HS-27A (cell line): ENCODE results near the gene BNIP5.
"Not testable (repeated sequence)": the region's sequence is repeated elsewhere in the genome, so short reads cannot be mapped to it uniquely, and the experiment has no call there.

Experiments used
- DNase-seq: peaks from one replicate; pipeline ENCODE4 v3.0.0-alpha.2; 2012; ENCODE audit warnings: low read depth, missing footprints

BNIP5 gene

DNA sequence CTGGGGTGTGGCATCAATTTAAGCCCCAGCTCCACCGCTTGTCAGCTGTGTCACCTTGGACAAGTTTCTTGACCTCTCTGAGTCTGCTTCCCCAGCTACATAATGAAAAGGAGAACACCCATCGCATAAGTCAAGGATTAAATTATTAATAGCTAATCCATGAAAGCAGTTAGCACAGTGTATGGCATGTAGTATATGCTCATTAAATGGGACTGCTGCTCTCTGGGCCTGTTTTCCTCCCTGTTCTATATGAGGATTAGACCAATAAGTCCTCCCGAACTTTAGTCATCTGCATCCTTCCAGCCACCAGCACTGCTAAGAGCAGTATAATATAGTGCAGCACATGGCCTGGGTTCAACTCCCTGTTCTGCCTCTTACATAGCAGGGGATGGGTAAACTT, 31.1 kb upstream of the BNIP5 start:
- no peak for DNase-seq

DNA sequence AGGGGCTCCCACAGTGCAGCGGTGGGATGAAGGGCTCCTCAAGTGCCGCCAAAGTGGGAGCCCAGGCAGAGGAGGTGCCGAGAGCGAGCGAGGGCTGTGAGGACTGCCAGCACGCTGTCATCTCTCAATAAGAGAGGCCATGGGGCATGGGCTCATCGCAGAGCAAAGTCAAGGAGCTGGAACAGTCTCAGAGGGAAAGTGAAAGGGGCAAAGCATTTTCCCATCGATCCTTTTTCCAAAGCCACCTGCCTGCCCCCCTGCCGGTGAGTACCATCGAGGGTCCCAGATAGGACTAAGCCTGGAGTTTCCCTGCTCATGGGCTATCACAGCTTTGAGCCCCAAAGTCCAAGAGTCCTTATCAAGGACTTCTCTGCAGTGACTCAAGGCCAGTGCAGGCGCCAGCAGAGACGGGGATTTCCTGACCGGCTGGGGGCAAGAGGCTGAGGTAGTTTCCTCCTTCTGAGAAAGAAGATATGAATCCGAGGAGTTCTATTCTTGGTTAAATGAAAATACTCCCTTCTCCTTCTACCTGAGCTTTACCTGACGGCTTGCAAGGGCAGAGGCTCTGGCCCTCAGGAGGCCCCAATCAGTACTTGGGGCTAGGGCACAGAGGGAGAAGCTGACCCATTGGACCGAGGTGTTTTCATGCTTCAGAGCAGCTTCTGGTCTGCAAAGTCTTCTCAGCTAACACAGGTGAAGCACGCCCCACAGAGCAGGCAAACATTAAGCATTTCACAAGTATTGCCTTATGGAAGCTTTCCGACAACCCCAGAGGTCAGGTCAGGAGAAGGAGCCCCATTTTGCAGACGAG, 28.2 kb upstream of the BNIP5 start:
- no peak for DNase-seq

GRCh38 chr6:36364061-36364635, 27.5 kb upstream of the BNIP5 start:
- DNase-seq, result not testable (repeated sequence)

- not testable (repeated sequence) for DNase-seq
Measured at GRCh38 chr6:36363371-36363752, 26.7 kb upstream of the BNIP5 start.

- DNase-seq, result no peak
Measured at GRCh38 chr6:36362551-36363370, 26.1 kb upstream of the BNIP5 start.

DNA sequence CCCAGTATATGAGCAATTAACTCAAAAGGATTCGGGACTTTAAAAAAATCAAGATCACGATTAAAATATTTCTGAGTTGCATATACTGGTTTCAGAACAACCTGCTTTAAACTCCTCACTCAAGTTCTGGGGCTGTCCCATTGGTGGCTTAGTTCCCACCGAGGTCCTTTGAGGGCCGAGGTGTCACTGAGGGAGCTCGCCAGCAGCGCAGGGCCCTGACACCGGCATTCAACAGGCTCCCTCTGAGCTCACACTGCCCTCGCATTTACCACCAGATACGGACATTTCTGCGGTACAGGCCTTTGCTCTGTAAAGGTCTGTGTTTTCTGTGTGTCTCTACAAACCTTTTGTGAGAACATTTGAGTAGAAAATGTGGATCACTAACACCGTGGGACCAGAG, 24.4 kb upstream of the BNIP5 start:
- no peak for DNase-seq

DNA sequence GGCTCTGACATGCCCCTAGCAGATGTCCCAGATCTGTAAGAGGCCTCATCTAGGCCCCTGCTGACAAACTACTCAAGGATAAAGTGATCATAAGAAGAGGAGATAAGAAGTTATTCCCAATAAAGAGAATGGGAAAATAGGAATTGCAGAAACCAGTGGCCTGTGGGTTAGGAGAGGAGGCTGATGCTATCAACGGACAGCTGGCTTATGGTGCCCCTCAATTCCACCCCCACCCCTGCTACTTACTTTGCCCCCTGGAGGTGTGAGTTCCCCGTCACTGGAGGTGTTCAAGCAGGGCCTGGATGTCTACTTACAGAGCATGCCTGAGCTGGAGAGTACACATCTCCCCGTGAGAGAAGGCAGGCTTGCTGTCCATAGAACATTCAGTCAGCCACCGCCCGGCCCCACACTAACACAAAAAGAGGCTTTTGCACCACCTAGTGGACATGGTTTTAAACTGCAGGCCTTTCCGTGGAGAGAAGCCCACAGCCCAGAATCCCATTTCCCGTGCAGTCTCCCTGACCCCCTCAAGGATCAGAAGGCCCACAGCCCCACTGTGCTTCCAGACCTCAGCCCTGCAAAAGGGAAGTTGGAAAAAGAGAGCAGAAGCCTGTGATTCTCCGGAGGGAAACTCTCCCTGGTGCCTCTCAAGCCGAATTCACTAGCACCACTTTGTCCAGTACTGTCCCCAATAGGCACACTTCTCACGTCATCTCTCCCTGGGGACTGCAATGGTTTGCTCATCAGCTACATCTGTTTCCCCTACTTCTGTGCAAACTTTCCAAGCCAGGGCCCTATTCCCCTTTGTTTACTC, 23.8 kb upstream of the BNIP5 start:
- DNase-seq, result no peak

- no peak for DNase-seq
Measured at GRCh38 chr6:36358226-36358915, 21.7 kb upstream of the BNIP5 start.

- no peak for DNase-seq
Measured at GRCh38 chr6:36357872-36358225, 21.2 kb upstream of the BNIP5 start.

GRCh38 chr6:36355819-36356218, 19.1 kb upstream of the BNIP5 start:
- DNase-seq, result no peak

DNA sequence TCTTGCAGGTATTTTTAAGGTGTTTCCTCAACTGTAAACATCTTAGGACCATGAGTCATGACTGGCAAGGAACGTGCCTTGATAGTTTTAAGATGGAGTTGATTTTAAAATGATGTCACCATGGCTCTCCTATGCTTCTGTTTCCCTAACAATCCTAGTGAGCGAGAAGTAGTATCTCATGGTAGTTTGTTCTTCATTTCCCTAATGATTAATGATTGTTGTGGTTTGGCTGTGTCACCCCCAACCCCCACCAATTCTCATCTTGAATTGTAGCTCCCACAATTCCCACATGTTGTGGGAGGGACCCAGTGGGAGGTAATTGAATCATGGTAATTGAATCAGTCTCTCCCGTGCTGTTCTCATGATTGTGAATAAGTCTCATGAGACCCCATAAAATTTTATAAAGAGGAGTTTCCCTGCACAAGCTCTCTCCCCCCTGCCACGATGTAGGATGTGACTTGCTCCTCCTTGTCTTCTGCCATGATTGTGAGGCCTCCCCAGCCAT, 16.8 kb upstream of the BNIP5 start:
- no peak for DNase-seq

DNA sequence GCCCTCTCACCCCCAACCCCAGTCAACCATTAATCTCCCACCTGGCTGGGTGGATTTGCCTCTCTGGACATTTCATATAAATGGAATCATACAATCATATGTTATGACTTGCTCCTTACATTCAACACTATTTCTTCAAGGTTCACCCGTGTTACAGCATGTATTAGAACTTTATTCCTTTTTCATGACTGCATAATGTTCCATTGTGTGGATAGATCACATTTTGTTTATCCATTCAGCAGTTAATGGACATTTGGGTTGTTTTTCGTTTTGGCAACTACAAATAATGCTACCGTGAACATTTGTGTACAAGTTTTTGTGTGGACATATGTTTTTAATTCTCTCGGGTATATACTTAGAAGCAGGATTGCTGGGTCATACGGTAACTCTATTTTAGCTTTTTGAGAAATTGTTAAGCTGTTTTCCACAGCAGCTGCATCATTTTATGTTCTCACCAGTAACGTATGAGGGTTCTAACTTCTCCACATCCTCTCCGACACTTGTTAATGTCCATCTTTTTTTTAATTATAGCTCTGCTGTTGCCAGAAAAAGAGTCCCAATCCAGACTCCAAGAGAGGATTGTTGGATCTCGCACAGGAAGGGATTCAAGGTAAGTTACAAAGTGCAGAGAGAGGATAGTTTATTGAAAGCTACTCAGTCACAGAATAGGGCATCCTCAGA, 15.9 kb upstream of the BNIP5 start:
- DNase-seq, result no peak

- DNase-seq, result peak; percentile 84
Measured at GRCh38 chr6:36350681-36351571, 14.2 kb upstream of the BNIP5 start.

GRCh38 chr6:36350082-36350481, 13.4 kb upstream of the BNIP5 start:
- no peak for DNase-seq

DNA sequence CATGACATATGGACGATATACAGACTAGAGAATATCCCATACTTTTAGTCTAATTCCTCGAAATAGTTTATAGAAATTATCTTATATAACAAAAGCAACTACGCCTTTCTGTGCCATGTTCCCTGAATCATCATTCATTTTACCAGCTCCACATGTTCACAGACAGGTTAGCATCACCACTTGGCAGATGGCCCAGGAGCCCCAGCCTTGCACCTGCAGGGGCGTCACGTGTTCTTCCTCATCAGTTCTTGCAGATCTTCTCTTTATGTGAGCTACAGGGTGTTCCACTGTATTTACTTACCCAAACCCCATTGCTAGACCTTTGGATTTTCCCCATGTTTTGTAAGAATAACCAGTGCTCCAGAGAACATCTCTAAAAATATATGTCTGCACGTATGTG, 12.6 kb upstream of the BNIP5 start:
- no peak for DNase-seq

DNA sequence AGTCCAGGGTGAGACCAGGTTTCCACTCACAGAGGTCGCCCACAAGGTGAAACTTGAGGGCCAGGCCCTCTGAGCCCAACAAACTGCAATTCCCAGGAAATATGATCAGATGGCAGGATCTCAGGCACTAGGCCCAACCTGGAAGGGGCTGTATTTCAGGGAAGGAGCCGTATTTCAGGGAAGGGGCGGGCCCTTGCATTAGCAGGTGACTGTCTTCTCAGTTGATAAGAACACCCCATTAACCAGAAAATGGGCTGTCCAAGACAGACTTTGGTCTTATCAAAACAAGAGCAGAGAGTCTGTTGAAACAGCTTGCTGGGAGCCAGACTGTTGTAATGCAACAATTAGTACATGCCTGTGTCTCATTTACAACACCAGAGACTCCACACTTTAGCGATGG, 10.9 kb upstream of the BNIP5 start:
- no peak for DNase-seq

DNA sequence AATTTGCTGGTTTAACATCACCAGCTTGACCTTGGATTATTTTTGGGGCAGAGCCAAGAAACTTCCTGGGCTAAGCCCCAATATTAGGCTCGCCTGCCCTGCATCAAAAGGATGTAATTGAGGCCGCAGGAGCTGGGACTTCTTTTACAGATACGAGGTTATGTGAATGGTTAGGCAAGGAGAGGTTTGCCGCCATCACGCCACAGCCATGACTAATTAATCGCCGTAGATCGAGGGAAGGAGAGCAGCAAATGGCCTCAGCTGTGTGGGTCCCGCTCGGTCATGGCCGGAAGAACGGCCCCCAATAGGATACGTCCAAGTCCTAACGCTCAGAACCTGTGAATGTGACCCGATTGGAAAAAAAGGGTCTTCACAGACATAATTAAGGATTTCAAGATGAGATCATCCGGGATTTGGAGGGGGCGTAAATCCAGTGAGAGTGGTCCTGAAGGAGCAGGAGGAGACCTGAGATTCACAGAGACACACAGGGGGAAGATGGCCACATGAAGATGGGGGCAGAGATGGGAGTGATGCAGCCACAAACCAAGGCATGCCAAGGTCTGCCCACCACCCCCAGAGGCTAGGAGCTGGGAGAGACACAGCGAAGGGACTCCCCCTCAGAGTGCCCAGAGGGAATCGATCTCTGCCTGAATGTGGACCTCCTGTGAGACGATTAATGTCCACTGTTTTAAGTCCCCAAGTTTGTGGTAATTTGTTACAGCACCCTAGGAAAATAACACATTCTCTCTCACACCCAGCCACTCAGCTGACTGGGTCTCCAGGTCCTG, 10.0 kb upstream of the BNIP5 start:
- DNase-seq, result no peak

GRCh38 chr6:36345681-36346466, 9.2 kb upstream of the BNIP5 start:
- no peak for DNase-seq
